Measurements from ENCODE around the gene PDCD2L.

- TF ChIP-seq CTCF (IDR thresholded peaks at IDR 0.05) (no peak), ZFX (IDR thresholded peaks at IDR 0.05; ENCODE audit: borderline replicate concordance) (no peak)
Measured at GRCh38 chr19:34403784-34404108, 453 bp upstream of the PDCD2L start.

Data from 22Rv1 (cell line).